Hepatocyte (in vitro differentiated cells): ENCODE results near the gene TFAP2A. TPM values are rescaled to one million over a fixed set of nuclear protein-coding genes. Genes with fewer than 3 reads are reported as not detected.

Experiments
- DNase-seq: peaks from one replicate; pipeline ENCODE4 v3.0.0-alpha.2; 2016; ENCODE audit warnings: low spot score
- H2AFZ ChIP-seq: fragments of 200-600 bp; sonication (generic); 2 replicates; pipeline ENCODE4 v1.6.0; 2016; ENCODE audit warnings: antibody characterized with exemption, mild to moderate bottlenecking
- H3K27ac ChIP-seq: fragments of 200-600 bp; sonication (generic); 2 replicates; pipeline ENCODE4 v1.5.1; 2016; ENCODE audit warnings: mild to moderate bottlenecking
- H3K27me3 ChIP-seq: fragments of 200-600 bp; sonication (generic); 2 replicates; pipeline ENCODE4 v1.6.1; 2016
- H3K36me3 ChIP-seq: fragments of 200-600 bp; sonication (generic); replicated peaks from 2 replicates; pipeline ENCODE4 v1.5.1; 2016; ENCODE audit warnings: low read depth; ENCODE audit not compliant: insufficient read depth
- H3K4me1 ChIP-seq: fragments of 200-600 bp; sonication (generic); 2 replicates; pipeline ENCODE4 v1.5.1; 2016; ENCODE audit warnings: mild to moderate bottlenecking, moderate library complexity; ENCODE audit not compliant: insufficient read depth
- H3K4me2 ChIP-seq: fragments of 200-600 bp; sonication (generic); 2 replicates; pipeline ENCODE4 v1.6.0; 2016
- H3K4me3 ChIP-seq: fragments of 200-600 bp; sonication (generic); 2 replicates; pipeline ENCODE4 v1.5.1; 2016; ENCODE audit warnings: mild to moderate bottlenecking
- H3K79me2 ChIP-seq: fragments of 200-600 bp; sonication (generic); 2 replicates; pipeline ENCODE4 v1.6.0; 2017; ENCODE audit warnings: mild to moderate bottlenecking
- H3K9me2 ChIP-seq: fragments of 200-600 bp; sonication (generic); replicated peaks from 2 replicates; pipeline ENCODE4 v1.6.0; 2017; ENCODE audit warnings: mild to moderate bottlenecking; ENCODE audit not compliant: insufficient read depth
- H3K9me3 ChIP-seq: fragments of 200-600 bp; sonication (generic); 2 replicates; pipeline ENCODE4 v1.5.1; 2016; ENCODE audit warnings: low read depth, mild to moderate bottlenecking
- H4K20me1 ChIP-seq: fragments of 200-600 bp; sonication (generic); 2 replicates; pipeline ENCODE4 v1.6.0; 2016; ENCODE audit warnings: mild to moderate bottlenecking; ENCODE audit not compliant: insufficient read depth, poor library complexity, severe bottlenecking
- EZH2 ChIP-seq: fragments of 200-600 bp; sonication (generic); IDR thresholded peaks from 2 replicates; pipeline ENCODE4 v1.6.1; 2016; ENCODE audit warnings: antibody characterized with exemption, mild to moderate bottlenecking, borderline replicate concordance
- EZH2phosphoT487 ChIP-seq: fragments of 200-600 bp; sonication (generic); IDR thresholded peaks from one replicate; pipeline ENCODE4 v1.6.1; 2018; ENCODE audit warnings: antibody characterized with exemption, mild to moderate bottlenecking, low read depth, moderate library complexity; ENCODE audit not compliant: unreplicated experiment, severe bottlenecking
- WGBS: methylation state at CpG from one replicate; pipeline ENCODE4 v1.1.6; 2016; ENCODE audit warnings: low lambda C conversion rate; ENCODE audit errors: missing lambda C conversion rate; 5-methylcytosine and 5-hydroxymethylcytosine counted together
- polyA plus RNA-seq: library from polyadenylated mRNA; unstranded; fragments of >200 nt; fragmentation: Nextera tagmentation; extraction: Ambion mirVana; gene quantifications from 2 replicates; pipeline ENCODE4 v1.2.1, GENCODE V29; 2016
- total RNA-seq: library from RNA; depleted of rRNA; stranded (reverse); fragments of >200 nt; gene quantifications from 2 replicates; pipeline ENCODE4 v1.2.3, GENCODE V29; 2014
- TF ChIP-seq, protein P1 (sequence below): fragments of 200-600 bp; sonication (generic); IDR thresholded peaks from 2 replicates; pipeline ENCODE4 v1.5.1; 2016; ENCODE audit warnings: antibody characterized with exemption, mild to moderate bottlenecking; ENCODE audit not compliant: poor library complexity

Gene TFAP2A
- total and polyA plus RNA-seq, 2 experiments from 2014 or later, result 6.2 to 14.9 TPM

DNA sequence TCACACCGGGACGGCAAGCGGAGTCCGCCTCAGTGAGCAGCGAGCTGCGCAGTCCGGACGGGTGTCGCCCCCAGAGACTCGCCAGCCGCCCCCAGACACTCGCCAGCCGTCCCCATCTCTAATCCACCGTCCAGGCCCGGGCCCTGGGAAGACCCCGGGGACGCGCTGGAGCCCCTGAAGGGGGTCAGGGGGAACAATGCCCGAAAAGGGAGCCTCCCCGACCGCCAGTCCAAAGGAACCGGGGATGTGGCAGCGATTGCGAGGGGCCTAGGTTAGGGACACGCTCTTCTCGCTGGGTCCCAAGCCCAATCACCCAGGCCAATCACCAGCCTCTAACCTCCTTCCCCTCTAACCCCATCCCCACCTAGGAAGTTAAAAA is 33.1 kb downstream of the TFAP2A start:
- DNase-seq, result no peak
- Histone ChIP-seq H3K4me1 (peaks cover 32% of the 10 kb centered on the region), H3K27ac (peak overlapping the region; percentile 69), H4K20me1 (no peaks in the 10 kb centered on the region), H3K9me2 (no peaks in the 10 kb centered on the region), H2AFZ (no peak overlapping the region), H3K9me3 (no peaks in the 10 kb centered on the region), H3K79me2 (no peaks in the 10 kb centered on the region), H3K4me3 (no peak overlapping the region), H3K27me3 (peaks cover 73% of the 10 kb centered on the region), H3K36me3 (no peaks in the 10 kb centered on the region), H3K4me2 (peak overlapping the region; percentile 54)
- TF ChIP-seq, protein P1, sequence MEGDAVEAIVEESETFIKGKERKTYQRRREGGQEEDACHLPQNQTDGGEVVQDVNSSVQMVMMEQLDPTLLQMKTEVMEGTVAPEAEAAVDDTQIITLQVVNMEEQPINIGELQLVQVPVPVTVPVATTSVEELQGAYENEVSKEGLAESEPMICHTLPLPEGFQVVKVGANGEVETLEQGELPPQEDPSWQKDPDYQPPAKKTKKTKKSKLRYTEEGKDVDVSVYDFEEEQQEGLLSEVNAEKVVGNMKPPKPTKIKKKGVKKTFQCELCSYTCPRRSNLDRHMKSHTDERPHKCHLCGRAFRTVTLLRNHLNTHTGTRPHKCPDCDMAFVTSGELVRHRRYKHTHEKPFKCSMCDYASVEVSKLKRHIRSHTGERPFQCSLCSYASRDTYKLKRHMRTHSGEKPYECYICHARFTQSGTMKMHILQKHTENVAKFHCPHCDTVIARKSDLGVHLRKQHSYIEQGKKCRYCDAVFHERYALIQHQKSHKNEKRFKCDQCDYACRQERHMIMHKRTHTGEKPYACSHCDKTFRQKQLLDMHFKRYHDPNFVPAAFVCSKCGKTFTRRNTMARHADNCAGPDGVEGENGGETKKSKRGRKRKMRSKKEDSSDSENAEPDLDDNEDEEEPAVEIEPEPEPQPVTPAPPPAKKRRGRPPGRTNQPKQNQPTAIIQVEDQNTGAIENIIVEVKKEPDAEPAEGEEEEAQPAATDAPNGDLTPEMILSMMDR, result no peak
- TF ChIP-seq EZH2, result peak; percentile 27
- 39% methylated on average over 26 of the region's 26 CpGs for WGBS

DNA sequence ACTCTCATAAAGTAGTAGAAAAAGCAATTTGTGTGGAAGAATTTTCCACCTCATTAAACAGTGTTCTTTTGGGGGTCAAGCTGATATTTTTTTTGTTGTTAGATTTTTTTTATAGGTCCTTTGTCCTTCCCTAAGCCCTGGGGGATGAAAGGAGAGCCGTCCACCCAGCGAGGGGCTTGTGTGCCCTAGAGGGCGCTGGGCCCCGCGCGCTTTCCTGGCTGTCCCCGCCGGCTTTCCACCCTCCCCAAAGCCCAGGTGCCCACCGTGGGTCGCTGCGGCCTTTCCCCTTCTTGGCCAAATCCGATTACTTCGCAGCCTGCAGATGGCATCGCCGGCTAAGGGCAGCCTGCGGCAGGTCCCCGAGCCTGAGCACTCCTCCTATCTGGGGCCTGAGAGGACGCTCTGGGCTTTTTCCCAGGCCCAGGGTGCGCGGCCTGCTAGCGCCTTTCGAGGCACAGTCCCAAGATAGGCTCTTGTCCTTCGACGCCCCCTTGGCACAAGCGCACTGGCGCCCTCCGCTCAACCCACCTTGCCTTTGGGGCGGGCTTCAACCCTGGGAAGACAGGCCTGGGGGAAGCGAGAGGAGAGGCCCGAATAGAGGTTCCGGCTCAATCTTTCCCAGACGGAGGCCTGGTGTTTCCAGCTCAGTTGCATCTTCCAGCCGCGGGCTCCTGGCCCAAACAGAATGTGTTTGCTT is 33.6 kb downstream of the TFAP2A start:
- 20% methylated on average over 34 of the region's 34 CpGs for WGBS

DNA sequence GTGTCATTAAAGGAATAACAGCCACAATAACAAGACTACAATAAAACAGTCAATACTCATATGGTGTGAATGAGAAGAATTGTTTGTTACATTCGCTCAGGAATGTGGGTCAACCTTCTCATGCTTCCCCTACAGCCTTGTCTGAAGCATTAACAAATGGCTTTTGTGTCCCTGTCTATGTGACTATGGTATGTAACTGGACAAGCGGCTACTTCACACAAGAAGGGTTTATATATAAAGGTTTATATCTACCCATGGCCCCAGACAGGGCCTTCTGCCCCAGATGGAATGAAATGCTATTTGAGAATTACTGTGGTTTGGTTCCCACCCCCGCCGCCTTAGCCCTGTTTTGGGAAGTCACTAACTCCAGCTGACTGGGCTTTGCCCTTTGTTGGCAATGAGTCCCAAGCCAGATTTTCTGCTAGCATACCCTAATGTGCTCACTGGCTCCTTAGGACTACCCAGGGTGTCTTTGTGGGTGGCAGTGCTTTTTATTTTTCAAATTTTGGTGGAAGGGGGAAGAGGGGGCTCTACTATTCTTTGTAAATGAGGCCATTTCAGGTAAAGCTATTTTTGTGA is 39.4 kb downstream of the TFAP2A start:
- no peak for TF ChIP-seq EZH2phosphoT487
- TF ChIP-seq EZH2, result no peak
- TF ChIP-seq, protein P1, result no peak
- no peak for DNase-seq
- peaks cover 10% of the 10 kb centered on the region for H3K27me3 ChIP-seq
- H3K79me2 ChIP-seq, result no peaks in the 10 kb centered on the region
- no peak overlapping the region for H2AFZ ChIP-seq
- no peak overlapping the region for H3K4me3 ChIP-seq
- no peak overlapping the region for H3K27ac ChIP-seq
- H3K4me2 ChIP-seq, result no peak overlapping the region
- no peaks in the 10 kb centered on the region for H3K9me3 ChIP-seq
- WGBS, result 77% methylated on average over 4 of the region's 4 CpGs
- no peaks in the 10 kb centered on the region for H4K20me1 ChIP-seq
- H3K36me3 ChIP-seq, result no peaks in the 10 kb centered on the region
- no peaks in the 10 kb centered on the region for H3K9me2 ChIP-seq
- peaks cover 16% of the 10 kb centered on the region for H3K4me1 ChIP-seq

More for the DNA sequence above, 33.6 kb downstream of the TFAP2A start:
- Histone ChIP-seq H3K27me3 (peaks cover 68% of the 10 kb centered on the region), H3K4me2 (peak overlapping the region; percentile 54), H3K9me2 (no peaks in the 10 kb centered on the region), H2AFZ (no peak overlapping the region), H3K4me1 (peaks cover 32% of the 10 kb centered on the region), H3K4me3 (no peak overlapping the region), H3K36me3 (no peaks in the 10 kb centered on the region), H4K20me1 (no peaks in the 10 kb centered on the region), H3K79me2 (no peaks in the 10 kb centered on the region), H3K9me3 (no peaks in the 10 kb centered on the region), H3K27ac (peak overlapping the region; percentile 69)
- peak; percentile 42 for TF ChIP-seq EZH2
- TF ChIP-seq EZH2phosphoT487, result no peak
- TF ChIP-seq, protein P1, result peak; percentile 27
- DNase-seq, result peak; percentile 37
